NCI-H2029 (cell line): ENCODE results near the gene ZFP2.
A peak's percentile ranks its signal among the peaks of the same experiment; 100 is the strongest.
"Not testable (repeated sequence)": the region's sequence is repeated elsewhere in the genome, so short reads cannot be mapped to it uniquely, and the experiment has no call there.

Experiments
- DNase-seq: peaks from one replicate; lab custom pipeline; 2025; lab: John Stamatoyannopoulos, UW

ZFP2 gene

GRCh38 chr5:178895615-178896571 lies at the start of gene ZFP2:
Gene ZFP2 (plus strand): TSS chr5:178895913. CDS start chr5:178931314, 35,401 bp downstream.
- peak; percentile 3 for DNase-seq

DNA sequence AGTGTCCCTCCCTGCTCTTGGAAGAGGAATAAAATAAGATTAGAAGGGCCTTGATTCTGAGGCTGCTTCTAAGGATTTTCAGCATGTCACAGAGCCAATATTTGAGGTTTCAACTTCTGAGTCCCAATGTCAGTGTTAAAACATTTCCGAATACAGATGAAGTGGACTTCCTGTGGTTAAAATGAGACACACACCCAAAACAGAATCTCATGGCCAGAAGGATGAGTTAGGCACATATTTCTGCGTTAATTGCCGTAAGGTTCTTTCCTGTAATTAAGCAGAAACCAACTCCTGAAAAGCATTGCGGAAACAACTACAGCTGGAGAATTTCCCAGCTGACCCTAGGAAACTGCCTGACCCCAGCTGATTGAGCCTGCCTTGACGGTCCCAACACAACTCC lies 46.4 kb upstream of the ZFP2 start:
- DNase-seq, result no peak

DNA sequence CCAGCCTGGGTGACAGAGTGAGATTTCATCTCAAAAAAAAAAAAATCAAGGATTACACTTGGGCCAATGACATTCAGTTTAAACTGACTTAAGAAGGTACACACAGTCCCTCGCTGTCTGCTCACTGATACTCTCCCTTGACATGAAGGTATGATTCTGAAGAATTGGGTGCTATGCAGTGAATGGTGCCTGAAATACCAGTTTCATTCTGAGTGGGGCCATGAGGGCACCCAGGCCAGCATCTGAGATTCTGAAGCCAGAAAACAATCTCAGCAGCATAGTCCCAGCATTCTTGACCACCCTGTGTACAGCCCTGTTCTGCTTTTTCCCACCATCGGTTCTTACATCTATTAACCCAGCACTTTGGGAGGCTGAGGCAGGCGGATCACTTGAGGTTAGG lies 43.8 kb upstream of the ZFP2 start:
- no peak for DNase-seq

GRCh38 chr5:178854284-178854683 lies 41.4 kb upstream of the ZFP2 start:
- no peak for DNase-seq

DNA sequence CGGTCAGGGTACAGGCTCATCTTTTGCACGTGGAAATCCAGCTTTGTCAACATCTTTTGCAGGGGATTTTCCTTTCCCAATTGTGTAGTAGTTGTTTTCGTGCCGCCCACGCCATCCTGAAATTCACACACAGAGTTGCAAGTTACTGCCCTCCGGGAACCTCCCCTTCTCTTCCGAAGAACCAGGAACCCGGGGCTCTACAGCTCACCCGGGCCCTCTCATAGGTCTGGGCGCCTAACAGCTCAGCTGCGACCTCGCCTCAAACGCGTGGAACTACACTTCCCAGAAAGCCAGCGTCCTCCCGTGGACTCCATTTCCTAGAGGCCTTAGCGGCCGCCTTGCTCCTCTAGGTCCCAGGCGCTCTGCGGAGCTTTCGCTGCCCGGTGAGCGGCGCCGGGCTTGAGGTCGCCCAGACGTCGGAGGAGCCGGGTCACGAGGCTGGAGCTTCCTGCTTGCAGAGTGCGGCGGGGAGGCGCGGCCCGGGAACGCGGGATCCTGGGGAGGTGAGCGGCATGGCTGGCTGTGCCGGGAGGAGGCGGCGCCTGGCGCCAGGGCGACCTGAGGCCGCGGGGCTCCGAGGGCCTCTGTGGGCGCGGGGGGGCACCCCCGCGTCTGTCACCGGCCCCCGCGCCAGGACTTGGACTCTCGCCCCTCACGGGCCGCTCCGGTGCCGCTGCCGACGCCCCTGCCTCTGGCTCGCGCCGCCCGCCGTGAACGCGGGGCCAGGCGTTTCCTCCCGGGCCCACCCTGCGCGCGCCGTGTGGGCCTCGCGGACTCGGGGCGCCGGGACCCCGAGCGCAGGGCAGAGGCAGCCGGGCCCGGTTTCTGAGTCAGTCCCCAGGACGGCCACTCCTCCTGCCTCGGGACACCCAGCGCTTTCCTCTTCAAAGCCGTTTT lies 35.8 kb upstream of the ZFP2 start, which contains the start of gene ZNF354B:
ZNF354B (plus strand) TSS at position 329 of the 897 bp plus-strand sequence. CDS start 1,095 bp downstream, outside the sequence.
- peak; percentile 88 for DNase-seq

DNA sequence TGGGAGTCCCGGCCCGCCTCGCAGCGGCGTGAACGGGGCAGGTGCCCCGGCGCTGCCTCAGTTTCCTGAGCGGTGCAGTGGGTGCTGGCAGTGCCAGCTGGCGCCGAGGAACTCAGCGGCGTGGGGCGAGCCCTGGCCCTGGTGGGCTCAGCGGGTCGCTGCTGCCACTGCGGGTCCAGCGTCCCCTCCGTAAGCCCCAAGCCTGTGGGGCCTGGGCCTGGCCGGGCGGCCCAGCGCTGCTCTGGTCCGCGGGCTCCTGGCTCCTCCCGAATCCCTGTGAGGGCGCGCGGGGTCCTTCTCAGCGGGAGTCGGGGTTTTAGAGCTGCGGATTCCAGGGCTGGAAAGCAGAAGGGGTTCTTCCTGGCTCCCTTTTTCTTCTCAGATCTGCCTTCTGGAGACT lies 35.1 kb upstream of the ZFP2 start:
- not testable (repeated sequence) for DNase-seq

GRCh38 chr5:178861627-178862026 lies 34.1 kb upstream of the ZFP2 start:
- no peak for DNase-seq

- no peak for DNase-seq
Measured at GRCh38 chr5:178866946-178867345, 28.8 kb upstream of the ZFP2 start.

- DNase-seq, result no peak
Measured at GRCh38 chr5:178869577-178869976, 26.1 kb upstream of the ZFP2 start.

DNA sequence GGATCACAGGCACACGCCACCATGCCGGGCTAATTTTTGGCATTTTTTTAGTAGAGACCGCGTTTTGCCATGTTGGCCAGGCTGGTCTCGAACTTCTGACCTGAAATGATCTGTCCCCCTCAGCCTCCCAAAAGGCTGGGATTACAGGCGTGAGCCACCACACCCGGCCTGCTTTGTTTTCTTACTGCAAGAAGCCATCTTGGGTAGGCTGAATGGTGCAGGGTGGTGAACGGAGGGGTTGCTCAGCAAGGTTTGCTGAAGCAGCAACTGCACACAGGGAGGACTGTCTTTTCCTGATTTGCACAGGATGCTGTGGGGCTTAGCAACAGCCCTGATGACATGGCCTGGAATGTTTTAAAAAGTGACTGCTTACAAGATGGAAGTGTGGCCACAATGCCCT lies 25.3 kb upstream of the ZFP2 start:
- no peak for DNase-seq

DNA sequence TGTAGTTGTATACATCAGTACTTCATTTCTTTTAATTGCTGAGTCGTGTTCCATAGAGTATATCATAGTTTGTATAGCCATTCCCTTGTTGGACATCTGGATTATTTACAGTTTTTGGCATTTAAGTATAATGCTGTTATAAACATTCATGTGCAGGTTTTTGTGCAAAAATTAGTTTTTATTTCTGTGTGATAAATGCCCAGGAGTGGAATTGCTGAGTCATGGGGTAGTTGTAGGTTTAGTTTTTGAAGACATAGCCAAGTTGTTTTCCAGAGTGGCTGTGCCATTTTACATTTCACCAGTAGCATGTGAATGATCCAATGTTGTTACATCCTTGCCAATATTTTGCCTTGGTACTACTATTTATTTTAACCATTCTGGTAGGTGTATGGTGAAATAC lies 23.4 kb upstream of the ZFP2 start:
- DNase-seq, result no peak

DNA sequence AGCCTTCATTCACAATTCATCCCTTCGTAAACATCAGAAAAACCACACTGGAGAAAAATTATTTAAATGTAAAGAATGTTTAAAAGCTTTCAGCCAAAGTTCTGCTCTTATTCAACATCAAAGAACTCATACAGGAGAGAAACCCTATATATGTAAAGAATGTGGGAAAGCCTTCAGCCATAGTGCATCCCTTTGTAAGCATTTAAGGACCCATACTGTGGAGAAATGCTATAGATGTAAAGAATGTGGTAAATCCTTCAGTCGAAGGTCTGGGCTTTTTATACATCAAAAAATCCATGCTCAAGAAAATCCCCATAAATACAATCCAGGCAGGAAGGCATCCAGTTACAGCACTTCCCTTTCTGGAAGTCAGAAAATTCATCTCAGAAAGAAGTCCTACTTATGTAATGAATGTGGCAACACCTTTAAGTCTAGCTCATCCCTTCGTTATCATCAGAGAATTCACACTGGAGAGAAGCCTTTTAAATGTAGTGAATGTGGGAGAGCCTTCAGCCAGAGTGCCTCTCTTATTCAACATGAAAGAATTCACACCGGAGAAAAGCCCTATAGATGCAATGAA lies 12.5 kb upstream of the ZFP2 start:
- DNase-seq, result not testable (repeated sequence)

GRCh38 chr5:178883815-178884430 lies 11.8 kb upstream of the ZFP2 start:
- no peak for DNase-seq

DNA sequence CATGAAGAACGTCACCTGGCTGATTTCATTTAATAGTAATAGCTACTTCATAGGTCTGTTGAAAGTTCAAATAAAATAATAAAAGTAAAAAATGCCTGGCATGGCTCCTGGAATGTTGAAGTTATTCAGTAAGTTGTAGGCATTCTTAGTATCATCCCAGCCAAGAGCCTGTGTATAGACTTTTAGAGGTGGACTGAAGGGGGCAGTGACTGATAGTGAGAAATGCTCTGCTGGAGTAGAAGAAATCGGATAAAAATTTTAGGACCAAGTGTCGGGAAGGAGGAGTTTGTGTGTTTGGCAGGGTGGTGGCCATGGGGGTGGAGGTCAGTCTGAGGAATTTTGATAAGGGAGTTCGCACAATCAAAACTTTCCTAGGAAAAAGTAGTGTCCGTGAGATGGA lies 3.6 kb downstream of the ZFP2 start:
- no peak for DNase-seq

DNA sequence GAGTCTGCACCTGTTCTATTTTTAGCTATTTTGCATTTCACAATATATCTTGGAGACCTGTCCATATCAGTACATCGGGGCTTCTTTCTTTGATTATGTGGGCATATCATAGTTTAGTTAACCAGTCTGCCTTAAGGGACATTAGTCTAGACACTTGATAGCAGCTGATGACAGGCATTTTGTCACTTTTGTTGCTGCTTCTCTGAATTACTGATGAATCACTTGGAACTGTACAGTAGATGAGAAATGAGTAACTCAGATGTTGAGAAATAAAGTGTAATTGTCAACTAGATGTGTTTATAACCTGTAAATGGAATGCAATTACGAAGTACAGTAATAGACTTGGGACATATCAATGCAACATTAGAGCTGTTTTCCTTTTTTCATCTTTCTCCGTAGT lies 7.1 kb downstream of the ZFP2 start:
- DNase-seq, result no peak

GRCh38 chr5:178931846-178932760 lies 36.4 kb downstream of the ZFP2 start:
- DNase-seq, result no peak

GRCh38 chr5:178940569-178941360 lies 45.1 kb downstream of the ZFP2 start, which contains the start of gene ZNF454:
Gene ZNF454 (plus strand): TSS chr5:178941198. CDS start chr5:178942792, 1,594 bp downstream.
- no peak for DNase-seq

- DNase-seq, result no peak
Measured at GRCh38 chr5:178941361-178941760, 45.6 kb downstream of the ZFP2 start.

GRCh38 chr5:178965465-178966055 lies 69.8 kb downstream of the ZFP2 start:
- no peak for DNase-seq
